Sigmoid colon (tissue), 4 donors: Measurements from ENCODE around the gene SMPD4.
"Not testable (repeated sequence)": the region's sequence is repeated elsewhere in the genome, so short reads cannot be mapped to it uniquely, and the experiment has no call there.

Source experiments
- EP300 ChIP-seq, 4 donors: sonication (generic); formaldehyde crosslinking; IDR thresholded peaks; one replicate each; pipeline ENCODE4 v1.6.1; 2017; ENCODE audit warnings: antibody characterized with exemption in 4 of 4
- POLR2A ChIP-seq, 2 donors: fragments of 450-650 bp; IDR thresholded peaks; one replicate each; pipeline ENCODE4 v1.6.1; 2016; ENCODE audit warnings: antibody characterized with exemption in 2 of 2, mild to moderate bottlenecking in 2 of 2, moderate library complexity in 2 of 2
- POLR2AphosphoS5 ChIP-seq, 4 donors: sonication (generic); formaldehyde crosslinking; IDR thresholded peaks; one replicate each; pipeline ENCODE4 v1.6.1; 2017; ENCODE audit warnings: antibody characterized with exemption in 4 of 4
- TF ChIP-seq, protein P1 (sequence below), 4 experiments: fragments of 450-650 bp in 3 of 4; fragments of 200-600 bp in 1 of 4; IDR thresholded peaks; one replicate each; pipeline ENCODE4 v1.5.1; 2016 to 2019; ENCODE audit warnings: antibody characterized with exemption in 4 of 4, mild to moderate bottlenecking in 3 of 4, moderate library complexity in 2 of 4

- TF ChIP-seq, protein P1, sequence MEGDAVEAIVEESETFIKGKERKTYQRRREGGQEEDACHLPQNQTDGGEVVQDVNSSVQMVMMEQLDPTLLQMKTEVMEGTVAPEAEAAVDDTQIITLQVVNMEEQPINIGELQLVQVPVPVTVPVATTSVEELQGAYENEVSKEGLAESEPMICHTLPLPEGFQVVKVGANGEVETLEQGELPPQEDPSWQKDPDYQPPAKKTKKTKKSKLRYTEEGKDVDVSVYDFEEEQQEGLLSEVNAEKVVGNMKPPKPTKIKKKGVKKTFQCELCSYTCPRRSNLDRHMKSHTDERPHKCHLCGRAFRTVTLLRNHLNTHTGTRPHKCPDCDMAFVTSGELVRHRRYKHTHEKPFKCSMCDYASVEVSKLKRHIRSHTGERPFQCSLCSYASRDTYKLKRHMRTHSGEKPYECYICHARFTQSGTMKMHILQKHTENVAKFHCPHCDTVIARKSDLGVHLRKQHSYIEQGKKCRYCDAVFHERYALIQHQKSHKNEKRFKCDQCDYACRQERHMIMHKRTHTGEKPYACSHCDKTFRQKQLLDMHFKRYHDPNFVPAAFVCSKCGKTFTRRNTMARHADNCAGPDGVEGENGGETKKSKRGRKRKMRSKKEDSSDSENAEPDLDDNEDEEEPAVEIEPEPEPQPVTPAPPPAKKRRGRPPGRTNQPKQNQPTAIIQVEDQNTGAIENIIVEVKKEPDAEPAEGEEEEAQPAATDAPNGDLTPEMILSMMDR (IDR thresholded peaks at IDR 0.05), result not testable (repeated sequence)
- TF ChIP-seq POLR2A, POLR2AphosphoS5, EP300 (IDR thresholded peaks at IDR 0.05): not testable (repeated sequence)
Observed at GRCh38 chr2:130203150-130203549, 21.7 kb upstream of the SMPD4 start.
